Cardiac fibroblast (primary cell): ENCODE data around the gene ZC3H4.

Experiments
- DNase-seq, 2 donors: peaks; one replicate each; pipeline versions ENCODE4 v3.0.0 to v3.0.0-alpha.2; 2010; ENCODE audit warnings: low read depth in 2 of 2
- H3K4me3 ChIP-seq, 2 donors: replicated peaks in 1 of 2; 1 replicate in 1 of 2; 2 replicates in 1 of 2; pipeline ENCODE4 v1.5.1; 2011; ENCODE audit warnings: low read depth in 2 of 2, low read length in 2 of 2, mild to moderate bottlenecking in 2 of 2, moderate library complexity in 1 of 2
- CTCF ChIP-seq: IDR thresholded peaks from one replicate; pipeline ENCODE4 v1.5.1; 2011; ENCODE audit warnings: low read depth, mild to moderate bottlenecking, low read length, inconsistent platforms

ZC3H4 gene

GRCh38 chr19:47112997-47113849 lies at the start of gene ZC3H4:
TSS of gene ZC3H4 (minus strand) at chr19:47113776. CDS start at chr19:47112584, 1,192 bp downstream.
- DNase-seq = peak; percentile 99 to 100
- no peak for TF ChIP-seq CTCF
- peak within 1 kb of the TSS; percentile 86 to 90 for H3K4me3 ChIP-seq

- peak in 1 of 2 donors; percentile 25 for DNase-seq
- no peak overlapping the region for H3K4me3 ChIP-seq
- no peak for TF ChIP-seq CTCF
These were observed 48.4 kb upstream of the ZC3H4 start for GRCh38 chr19:47161876-47162489.

- DNase-seq = peak; percentile 32 to 59
- no peak for TF ChIP-seq CTCF
- H3K4me3 ChIP-seq = no peak overlapping the region
These were observed 45.4 kb upstream of the ZC3H4 start for GRCh38 chr19:47158879-47159503.

- no peak overlapping the region for H3K4me3 ChIP-seq
- DNase-seq = peak in 1 of 2 donors; percentile 19
- TF ChIP-seq CTCF = no peak
These were observed 44.8 kb upstream of the ZC3H4 start for GRCh38 chr19:47158367-47158791.

- no peak overlapping the region for H3K4me3 ChIP-seq
- peak; percentile 17 for TF ChIP-seq CTCF
- DNase-seq = peak; percentile 82 to 86
These were observed 44.1 kb upstream of the ZC3H4 start for GRCh38 chr19:47157431-47158321.

- peak in 1 of 2 donors; percentile 11 for DNase-seq
- no peak overlapping the region for H3K4me3 ChIP-seq
- no peak for TF ChIP-seq CTCF
These were observed 43.4 kb upstream of the ZC3H4 start for GRCh38 chr19:47156861-47157430.
